ENCODE data around the gene SH3GL1. TPM values are rescaled to one million over a fixed set of nuclear protein-coding genes. Genes with fewer than 3 reads are reported as not detected.

The SH3GL1 gene
- total and polyA plus RNA-seq, 2 of the 4 experiments (the other 2 are of a cell fraction), result 28.1 to 138 TPM

DNA sequence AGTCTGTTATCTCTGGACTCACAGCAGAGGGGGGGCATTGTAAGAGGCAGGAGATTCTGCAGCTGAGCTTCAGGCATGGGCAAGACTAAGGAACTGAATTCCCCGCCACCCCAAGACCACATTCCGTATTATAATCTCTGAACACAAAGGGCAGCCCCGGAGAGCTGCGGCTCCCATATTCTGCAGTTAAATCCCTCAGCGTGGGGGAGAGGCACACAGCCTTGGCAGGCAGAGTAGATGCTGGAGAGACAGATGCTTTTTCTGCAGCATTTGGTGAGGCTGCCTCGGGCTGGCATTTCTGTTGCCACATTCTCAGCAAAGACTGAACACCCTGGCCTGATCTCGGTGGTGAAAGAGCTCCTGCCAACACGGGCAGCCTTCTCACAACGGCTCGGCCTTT lies 15.0 kb upstream of the SH3GL1 start:
- intact Hi-C loops (cut with micrococcal nuclease), result no loop called here
- no TSS peak for BruUV-seq (replicated peaks)
- H2BK15ac ChIP-seq (ENCODE audit: low read depth, low read length), result no peak overlapping the region; the same call in 2 of the 3 replicates
- H3K18ac ChIP-seq (ENCODE audit: low read depth, low read length), result no peak overlapping the region
- TF ChIP-seq CEBPB (IDR thresholded peaks at IDR 0.05; ENCODE audit: low read depth, low read length) (no peak), RFX5 (IDR thresholded peaks at IDR 0.05; ENCODE audit: low read depth, low read length) (no peak)
- TF ChIP-seq, protein P1, sequence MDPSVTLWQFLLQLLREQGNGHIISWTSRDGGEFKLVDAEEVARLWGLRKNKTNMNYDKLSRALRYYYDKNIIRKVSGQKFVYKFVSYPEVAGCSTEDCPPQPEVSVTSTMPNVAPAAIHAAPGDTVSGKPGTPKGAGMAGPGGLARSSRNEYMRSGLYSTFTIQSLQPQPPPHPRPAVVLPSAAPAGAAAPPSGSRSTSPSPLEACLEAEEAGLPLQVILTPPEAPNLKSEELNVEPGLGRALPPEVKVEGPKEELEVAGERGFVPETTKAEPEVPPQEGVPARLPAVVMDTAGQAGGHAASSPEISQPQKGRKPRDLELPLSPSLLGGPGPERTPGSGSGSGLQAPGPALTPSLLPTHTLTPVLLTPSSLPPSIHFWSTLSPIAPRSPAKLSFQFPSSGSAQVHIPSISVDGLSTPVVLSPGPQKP (IDR thresholded peaks at IDR 0.05; ENCODE audit: borderline replicate concordance, low read depth, low read length), result no peak
- peak overlapping the region; percentile 69 for H3K4me2 ChIP-seq (ENCODE audit: low read depth, low read length)
- ATAC-seq (ENCODE audit: low read depth) (peak; percentile 69), DNase-seq (no peak)
- peak overlapping the region; percentile 43; the same call in 1 of the 2 replicates for H2AK5ac ChIP-seq (ENCODE audit: low read depth, low read length)
- peak overlapping the region; percentile 25; the same call in 1 of the 2 replicates for H3K4ac ChIP-seq (ENCODE audit: low read depth, low read length)
- dilution Hi-C loops (cut with HindIII; ENCODE audit: low sequenced_read_pairs, unreplicated experiment), result no loop called here
- H3K4me1 ChIP-seq (ENCODE audit: control insufficient read depth, insufficient read depth, low read length), result peaks cover 7% of the 10 kb centered on the region
- H3K9me1 ChIP-seq (ENCODE audit: insufficient read depth, low read length), result peaks cover 15% of the 10 kb centered on the region; the same call in 1 of the 2 replicates
- no peak overlapping the region for H4K5ac ChIP-seq (ENCODE audit: low read depth, low read length)
- in situ Hi-C loops (cut with MboI; ENCODE audit: low sequenced_read_pairs), result no loop called here
- peak overlapping the region; percentile 22 for H2BK5ac ChIP-seq (ENCODE audit: low read depth, low read length, poor library complexity, severe bottlenecking)
- peak overlapping the region; percentile 69 for H2AFZ ChIP-seq (replicated peaks; ENCODE audit: low read length, poor library complexity)
- no peak overlapping the region for H3K4me3 ChIP-seq (ENCODE audit: insufficient read depth, low read depth, low read length)
- peak overlapping the region; percentile 35; the same call in 1 of the 2 replicates for H3K27ac ChIP-seq (ENCODE audit: insufficient read depth, low read length)
- no peaks in the 10 kb centered on the region for H3K27me3 ChIP-seq (ENCODE audit: control insufficient read depth, insufficient read depth, low read length)
- peak overlapping the region; percentile 83 for H3K14ac ChIP-seq (replicated peaks; ENCODE audit: low read depth, low read length)
- peak overlapping the region; percentile 64 to 79; a peak in 3 of 4 replicates for H4K8ac ChIP-seq (ENCODE audit: low read depth in 2 of 2, low read length in 2 of 2)
- peaks cover 5% of the 10 kb centered on the region for H3K36me3 ChIP-seq (ENCODE audit: control insufficient read depth, insufficient read depth, low read length)
- peaks cover 19% of the 10 kb centered on the region for H4K20me1 ChIP-seq (ENCODE audit: insufficient read depth, low read length)
- WGBS, 2 experiments (ENCODE audit: extremely low coverage in 2 of 2, insufficient read length in 1 of 2), result no CpG with 5 or more reads among the region's 10 CpGs
- peak overlapping the region; percentile 61; the same call in 1 of the 2 replicates for H4K91ac ChIP-seq (ENCODE audit: insufficient read depth, low read depth, low read length)
- H3K9ac ChIP-seq (ENCODE audit: low read depth, low read length), result peak overlapping the region; percentile 5; the same call in 1 of the 2 replicates
- H3K23ac ChIP-seq (ENCODE audit: low read depth, low read length), result peak overlapping the region; percentile 90
- peak overlapping the region; percentile 39 for H2BK20ac ChIP-seq (ENCODE audit: low read depth, low read length)
- H3K56ac ChIP-seq (ENCODE audit: extremely low read depth, insufficient read depth, low read length), result no peak overlapping the region
- ChIA-PET CTCF (interaction anchor here (1.0 to 1.8 kb wide), 2 partner anchors 13 to 15 kb away, joined by 5 to 10 read pairs; partner anchors contain the start of genes CHAF1A and SH3GL1), POLR2A (ENCODE audit: unreplicated experiment) (no interaction called here)
- no peaks in the 10 kb centered on the region for H3K9me3 ChIP-seq (ENCODE audit: control insufficient read depth, insufficient read depth, low read length)
- peak overlapping the region; percentile 61; the same call in 1 of the 2 replicates for H2BK120ac ChIP-seq (ENCODE audit: low read depth, low read length)
- H2AK9ac ChIP-seq (replicated peaks; ENCODE audit: low read depth, low read length, poor library complexity), result peak overlapping the region; percentile 77
- peaks cover 26 to 54% of the 10 kb centered on the region in 2 experiments for H3K79me1 ChIP-seq (ENCODE audit: low read depth in 1 of 2, low read length in 2 of 2)

All from IMR-90 (cell line).